ENCODE data around the gene WDR11.

GRCh38 chr10:120823266-120823665, 27.9 kb upstream of the WDR11 start:
- TF ChIP-seq, protein P1, sequence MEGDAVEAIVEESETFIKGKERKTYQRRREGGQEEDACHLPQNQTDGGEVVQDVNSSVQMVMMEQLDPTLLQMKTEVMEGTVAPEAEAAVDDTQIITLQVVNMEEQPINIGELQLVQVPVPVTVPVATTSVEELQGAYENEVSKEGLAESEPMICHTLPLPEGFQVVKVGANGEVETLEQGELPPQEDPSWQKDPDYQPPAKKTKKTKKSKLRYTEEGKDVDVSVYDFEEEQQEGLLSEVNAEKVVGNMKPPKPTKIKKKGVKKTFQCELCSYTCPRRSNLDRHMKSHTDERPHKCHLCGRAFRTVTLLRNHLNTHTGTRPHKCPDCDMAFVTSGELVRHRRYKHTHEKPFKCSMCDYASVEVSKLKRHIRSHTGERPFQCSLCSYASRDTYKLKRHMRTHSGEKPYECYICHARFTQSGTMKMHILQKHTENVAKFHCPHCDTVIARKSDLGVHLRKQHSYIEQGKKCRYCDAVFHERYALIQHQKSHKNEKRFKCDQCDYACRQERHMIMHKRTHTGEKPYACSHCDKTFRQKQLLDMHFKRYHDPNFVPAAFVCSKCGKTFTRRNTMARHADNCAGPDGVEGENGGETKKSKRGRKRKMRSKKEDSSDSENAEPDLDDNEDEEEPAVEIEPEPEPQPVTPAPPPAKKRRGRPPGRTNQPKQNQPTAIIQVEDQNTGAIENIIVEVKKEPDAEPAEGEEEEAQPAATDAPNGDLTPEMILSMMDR (IDR thresholded peaks at IDR 0.05; ENCODE audit: low read depth, low read length, poor library complexity, severe bottlenecking), result no peak
- TF ChIP-seq EZH2phosphoT487 (IDR thresholded peaks at IDR 0.05; ENCODE audit: borderline replicate concordance, low read length), result no peak
